Tibial nerve (tissue), 4 donors: ENCODE results near the gene WDR74. TPM values are rescaled to one million over a fixed set of nuclear protein-coding genes. Genes with fewer than 3 reads are reported as not detected.
A peak's percentile ranks its signal among the peaks of the same experiment; 100 is the strongest.

Experiments used
- DNase-seq, 2 donors: peaks; one replicate each; pipeline ENCODE4 v3.0.0-alpha.2; 2019; ENCODE audit warnings: low spot score in 2 of 2
- H3K27ac ChIP-seq, 4 donors: fragments of 200-600 bp; sonication (generic) in 3 of 4; one replicate each; pipeline ENCODE4 v1.5.1; 2017 to 2019; ENCODE audit warnings: mild to moderate bottlenecking in 1 of 4
- H3K27me3 ChIP-seq, 2 donors: fragments of 200-600 bp; sonication (generic) in 1 of 2; one replicate each; pipeline versions ENCODE4 v1.5.1 to v1.6.0; 2017 to 2019
- H3K36me3 ChIP-seq, 3 donors: fragments of 200-600 bp; sonication (generic); one replicate each; pipeline ENCODE4 v1.5.1; 2018 to 2019
- H3K4me1 ChIP-seq, 4 donors: fragments of 200-600 bp; sonication (generic) in 3 of 4; one replicate each; pipeline ENCODE4 v1.5.1; 2017 to 2019
- H3K4me3 ChIP-seq, 4 donors: fragments of 200-600 bp; sonication (generic) in 3 of 4; one replicate each; pipeline ENCODE4 v1.5.1; 2017 to 2019; ENCODE audit warnings: mild to moderate bottlenecking in 1 of 4, moderate library complexity in 1 of 4
- H3K9me3 ChIP-seq, 4 donors: fragments of 200-600 bp; sonication (generic) in 3 of 4; one replicate each; pipeline ENCODE4 v1.5.1; 2017 to 2019
- EP300 ChIP-seq, 2 donors: sonication (generic); formaldehyde crosslinking; IDR thresholded peaks; one replicate each; pipeline ENCODE4 v1.6.1; 2017; ENCODE audit warnings: antibody characterized with exemption in 2 of 2, mild to moderate bottlenecking in 1 of 2
- POLR2A ChIP-seq, 2 donors: fragments of 450-650 bp; IDR thresholded peaks; one replicate each; pipeline ENCODE4 v1.6.1; 2017; ENCODE audit warnings: antibody characterized with exemption in 2 of 2, mild to moderate bottlenecking in 2 of 2, moderate library complexity in 2 of 2
- WGBS, 2 donors: methylation state at CpG; one replicate each; pipeline ENCODE4 v1.1.5; 2018; 5-methylcytosine and 5-hydroxymethylcytosine counted together
- total RNA-seq, 4 donors: library from RNA; depleted of rRNA; stranded (reverse); fragments of >200 nt; gene quantifications; one replicate each; pipeline ENCODE4 v1.1.0, GENCODE V29; 2016
- TF ChIP-seq, protein P1 (sequence below), 5 experiments: fragments of 200-600 bp in 3 of 5; fragments of 450-650 bp in 2 of 5; sonication (generic) in 3 of 5; IDR thresholded peaks; one replicate each; pipeline ENCODE4 v1.5.1; 2016 to 2019; ENCODE audit warnings: antibody characterized with exemption in 5 of 5, mild to moderate bottlenecking in 3 of 5, moderate library complexity in 2 of 5

The WDR74 gene
- total RNA-seq, 4 donors from 2014 or later, result 31.7 to 75.0 (median 48.0) TPM

DNA sequence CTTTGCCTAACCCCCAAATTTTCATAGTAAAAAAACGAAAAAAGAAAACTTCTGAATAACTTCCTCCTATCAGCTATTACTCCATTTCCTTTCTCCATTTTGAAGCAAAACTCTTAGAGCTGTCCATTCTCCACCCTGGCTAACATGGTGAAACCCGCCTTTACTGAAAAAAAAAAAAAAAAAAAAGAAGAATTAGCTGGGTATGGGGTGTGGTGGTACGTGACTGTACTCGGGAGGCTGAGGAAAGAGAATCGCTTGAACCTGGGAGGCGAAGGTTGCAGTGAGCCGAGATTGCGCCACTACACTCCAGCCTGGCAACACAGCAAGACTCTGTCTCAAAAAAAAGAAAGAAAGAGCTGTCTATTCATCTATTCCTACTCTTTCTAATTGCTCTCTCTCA, 22.8 kb downstream of the WDR74 start:
- DNase-seq, result no peak
- WGBS, 2 donors, result 79 to 88% methylated on average over 8 of the region's 8 CpGs
- Histone ChIP-seq H3K4me3 (no peak overlapping the region), H3K27ac (no peak overlapping the region), H3K27me3 (no peaks in the 10 kb centered on the region), H3K9me3 (no peaks in the 10 kb centered on the region), H3K4me1 (no peaks in the 10 kb centered on the region), H3K36me3 (peaks cover 0 to 83% (median 7%) of the 10 kb centered on the region in 3 donors)
- no peak for TF ChIP-seq EP300 (IDR thresholded peaks at IDR 0.05)
- no peak for TF ChIP-seq POLR2A (IDR thresholded peaks at IDR 0.05)
- TF ChIP-seq, protein P1, sequence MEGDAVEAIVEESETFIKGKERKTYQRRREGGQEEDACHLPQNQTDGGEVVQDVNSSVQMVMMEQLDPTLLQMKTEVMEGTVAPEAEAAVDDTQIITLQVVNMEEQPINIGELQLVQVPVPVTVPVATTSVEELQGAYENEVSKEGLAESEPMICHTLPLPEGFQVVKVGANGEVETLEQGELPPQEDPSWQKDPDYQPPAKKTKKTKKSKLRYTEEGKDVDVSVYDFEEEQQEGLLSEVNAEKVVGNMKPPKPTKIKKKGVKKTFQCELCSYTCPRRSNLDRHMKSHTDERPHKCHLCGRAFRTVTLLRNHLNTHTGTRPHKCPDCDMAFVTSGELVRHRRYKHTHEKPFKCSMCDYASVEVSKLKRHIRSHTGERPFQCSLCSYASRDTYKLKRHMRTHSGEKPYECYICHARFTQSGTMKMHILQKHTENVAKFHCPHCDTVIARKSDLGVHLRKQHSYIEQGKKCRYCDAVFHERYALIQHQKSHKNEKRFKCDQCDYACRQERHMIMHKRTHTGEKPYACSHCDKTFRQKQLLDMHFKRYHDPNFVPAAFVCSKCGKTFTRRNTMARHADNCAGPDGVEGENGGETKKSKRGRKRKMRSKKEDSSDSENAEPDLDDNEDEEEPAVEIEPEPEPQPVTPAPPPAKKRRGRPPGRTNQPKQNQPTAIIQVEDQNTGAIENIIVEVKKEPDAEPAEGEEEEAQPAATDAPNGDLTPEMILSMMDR (IDR thresholded peaks at IDR 0.05), result no peak

GRCh38 chr11:62811659-62812058, 27.7 kb downstream of the WDR74 start:
- Histone ChIP-seq H3K36me3 (peaks cover 0 to 49% (median 4%) of the 10 kb centered on the region in 3 donors), H3K4me1 (peaks cover 0 to 4% (median 0%) of the 10 kb centered on the region in 4 donors), H3K9me3 (no peaks in the 10 kb centered on the region), H3K4me3 (no peak overlapping the region), H3K27ac (no peak overlapping the region), H3K27me3 (no peaks in the 10 kb centered on the region)
- DNase-seq, result no peak
- WGBS, 2 donors, result 73 to 89% methylated on average over 2 of the region's 2 CpGs
- TF ChIP-seq POLR2A (IDR thresholded peaks at IDR 0.05), result no peak
- TF ChIP-seq, protein P1 (IDR thresholded peaks at IDR 0.05), result no peak
- TF ChIP-seq EP300 (IDR thresholded peaks at IDR 0.05), result no peak

DNA sequence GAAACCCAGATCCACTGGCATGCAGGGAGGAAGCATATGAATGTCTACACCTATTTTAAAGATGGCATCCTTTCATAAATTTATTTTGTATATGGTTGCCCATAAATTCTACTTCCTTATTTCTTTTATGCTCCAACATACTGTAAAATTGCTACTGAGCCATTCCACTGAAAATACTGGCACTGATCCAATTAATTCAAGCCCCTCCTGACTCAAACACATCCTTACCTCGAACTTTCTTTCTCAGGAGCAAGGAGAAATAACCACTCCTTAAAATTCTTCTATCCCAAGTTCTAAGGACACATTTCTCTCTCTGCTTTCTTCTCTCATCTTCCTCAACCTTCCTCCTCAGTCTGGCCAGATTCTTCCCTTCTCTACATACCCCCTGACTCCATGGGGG, 28.6 kb downstream of the WDR74 start:
- Histone ChIP-seq H3K4me3 (no peak overlapping the region), H3K27ac (no peak overlapping the region), H3K36me3 (peaks cover 0 to 39% (median under 1%) of the 10 kb centered on the region in 3 donors), H3K4me1 (peaks cover 0 to 13% (median 4%) of the 10 kb centered on the region in 4 donors), H3K27me3 (no peaks in the 10 kb centered on the region), H3K9me3 (no peaks in the 10 kb centered on the region)
- DNase-seq, result no peak
- 29 to 41% methylated on average over 1 of the region's 1 CpG for WGBS, 2 donors
- TF ChIP-seq, protein P1 (IDR thresholded peaks at IDR 0.05), result no peak
- TF ChIP-seq EP300 (IDR thresholded peaks at IDR 0.05) (no peak), POLR2A (IDR thresholded peaks at IDR 0.05) (no peak)

- H3K4me3 ChIP-seq, result no peak overlapping the region
- TF ChIP-seq, protein P1 (IDR thresholded peaks at IDR 0.05), result no peak
- TF ChIP-seq POLR2A (IDR thresholded peaks at IDR 0.05) (no peak), EP300 (IDR thresholded peaks at IDR 0.05) (no peak)
- peak in 1 of 2 donors; percentile 18 for DNase-seq
- H3K9me3 ChIP-seq, result no peaks in the 10 kb centered on the region
- peaks cover 0 to 31% (median 6%) of the 10 kb centered on the region in 3 donors for H3K36me3 ChIP-seq
- H3K4me1 ChIP-seq, result peaks cover 0 to 39% (median 16%) of the 10 kb centered on the region in 4 donors
- H3K27ac ChIP-seq, result peak overlapping the region in 3 of 4 donors; percentile 92 to 95 (median 95)
- WGBS, 2 donors, result 55 to 75% methylated on average over 4 to 5 of the region's 5 CpGs
- no peaks in the 10 kb centered on the region for H3K27me3 ChIP-seq
These were observed 32.7 kb downstream of the WDR74 start for GRCh38 chr11:62806611-62807121.

DNA sequence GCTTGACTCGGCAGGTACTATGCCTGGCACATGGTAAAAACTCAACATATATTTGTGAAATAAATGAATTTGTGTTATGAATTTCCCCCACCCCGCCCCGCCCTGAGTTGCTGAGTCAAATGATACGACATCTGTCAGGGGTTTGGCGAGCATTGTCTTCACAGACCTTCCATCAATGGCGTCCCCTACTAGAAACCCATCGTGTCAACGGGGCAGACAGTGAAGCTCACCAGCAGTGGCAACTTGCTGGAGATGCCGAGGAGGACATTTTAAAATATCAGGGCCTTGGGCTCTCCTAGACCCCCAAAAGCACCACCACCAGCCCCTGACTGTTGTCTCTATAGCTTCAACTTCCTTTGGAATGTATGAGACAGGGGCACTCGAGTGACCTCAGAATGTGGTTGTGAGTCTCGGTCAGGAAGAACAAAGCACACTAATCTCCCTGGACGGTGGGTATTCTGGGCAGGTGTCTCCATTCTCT, 33.4 kb downstream of the WDR74 start:
- Histone ChIP-seq H3K27ac (peak overlapping the region; percentile 92 to 95 (median 94)), H3K9me3 (no peaks in the 10 kb centered on the region), H3K4me3 (peak overlapping the region; percentile 61 to 98 (median 83)), H3K36me3 (peaks cover 0 to 38% (median 6%) of the 10 kb centered on the region in 3 donors), H3K4me1 (peaks cover 0 to 39% (median 16%) of the 10 kb centered on the region in 4 donors), H3K27me3 (no peaks in the 10 kb centered on the region)
- no peak for TF ChIP-seq EP300 (IDR thresholded peaks at IDR 0.05)
- TF ChIP-seq POLR2A (IDR thresholded peaks at IDR 0.05), result no peak
- TF ChIP-seq, protein P1 (IDR thresholded peaks at IDR 0.05), result no peak
- WGBS, 2 donors, result 26 to 30% methylated on average over 12 of the region's 12 CpGs
- no peak for DNase-seq
